Endothelial cell of umbilical vein (primary cell): Measurements from ENCODE around the gene NINJ2. TPM values are rescaled to one million over a fixed set of nuclear protein-coding genes. Genes with fewer than 3 reads are reported as not detected.

Source experiments
- BruUV-seq: library from RNA; stranded (reverse); fragments of 400-500 nt; replicated peaks from 2 replicates; lab custom pipeline; 2021; lab: Mats Ljungman, UMichigan
- CTCF ChIA-PET: fragments of 300-600, 350-600 bp; sonication (Branson Sonifier 250); formaldehyde crosslinking; loops from one replicate; lab custom pipeline; 2021; ENCODE audit warnings: antibody characterized with exemption, inconsistent platforms; lab: Charles Lee
- POLR2A ChIA-PET: fragments of 300-600, 350-600 bp; sonication (Branson Sonifier 250); formaldehyde crosslinking; loops from one replicate; lab custom pipeline; 2021; ENCODE audit warnings: antibody characterized with exemption, inconsistent platforms; lab: Charles Lee
- DNase-seq: peaks from one replicate; pipeline ENCODE4 v3.0.0-alpha.2; 2011; ENCODE audit warnings: low read depth, low spot score
- FAIRE-seq: peaks from 2 replicates; lab custom pipeline; 2011; peaks lifted over from hg19 to GRCh38; lab: Jason Lieb, UNC
- H2AFZ ChIP-seq: 2 replicates; pipeline ENCODE4 v1.6.0; 2012; ENCODE audit warnings: low read depth, low read length, control low read depth, inconsistent platforms
- H3K27ac ChIP-seq: 2 replicates; pipeline ENCODE4 v1.5.1; 2011; ENCODE audit warnings: low read depth, mild to moderate bottlenecking, control low read depth, low read length, moderate library complexity; ENCODE audit not compliant: insufficient read depth
- H3K27me3 ChIP-seq, 2 experiments: 2 replicates each; pipeline versions ENCODE4 v1.6.0 to v1.6.1; 2011; ENCODE audit warnings: low read length in 2 of 2, mixed read lengths in 1 of 2; ENCODE audit not compliant: control insufficient read depth in 2 of 2, insufficient read depth in 2 of 2
- H3K36me3 ChIP-seq, 2 experiments: 2 replicates in 1 of 2; 3 replicates in 1 of 2; pipeline ENCODE4 v1.5.1; 2011; ENCODE audit warnings: low read length in 2 of 2, mild to moderate bottlenecking in 1 of 2, moderate library complexity in 1 of 2; ENCODE audit not compliant: control insufficient read depth in 2 of 2, insufficient read depth in 2 of 2; ENCODE audit errors: extremely low read depth in 1 of 2
- H3K4me1 ChIP-seq: 3 replicates; pipeline ENCODE4 v1.5.1; 2011; ENCODE audit warnings: mild to moderate bottlenecking, low read length; ENCODE audit not compliant: control insufficient read depth, insufficient read depth; ENCODE audit errors: extremely low read depth
- H3K4me2 ChIP-seq: 2 replicates; pipeline ENCODE4 v1.6.1; 2011; ENCODE audit warnings: low read length, control low read depth, mixed read lengths; ENCODE audit not compliant: insufficient read depth
- H3K4me3 ChIP-seq, 3 experiments: fragments of 200-600 bp in 1 of 3; sonication (generic), shearing (Covaris generic) in 1 of 3; replicated peaks in 1 of 3; 2 replicates each; pipeline ENCODE4 v1.5.1; 2011 to 2016; ENCODE audit warnings: control low read depth in 3 of 3, low read length in 3 of 3, mild to moderate bottlenecking in 2 of 3, inconsistent platforms in 1 of 3, low read depth in 1 of 3, moderate library complexity in 1 of 3; ENCODE audit not compliant: insufficient read depth in 1 of 3
- H3K79me2 ChIP-seq: 2 replicates; pipeline ENCODE4 v1.6.0; 2012; ENCODE audit warnings: low read length, inconsistent platforms; ENCODE audit not compliant: control insufficient read depth, insufficient read depth
- H3K9ac ChIP-seq: replicated peaks from 2 replicates; pipeline ENCODE3; 2011; ENCODE audit warnings: low read length, control low read depth; ENCODE audit not compliant: insufficient read depth; ENCODE audit errors: extremely low read depth
- H3K9me1 ChIP-seq: replicated peaks from 3 replicates; pipeline ENCODE4 v1.6.0; 2011; ENCODE audit warnings: mild to moderate bottlenecking, low read length; ENCODE audit not compliant: control insufficient read depth, insufficient read depth; ENCODE audit errors: extremely low read depth
- H3K9me3 ChIP-seq: replicated peaks from 2 replicates; pipeline ENCODE4 v1.5.1; 2012; ENCODE audit warnings: low read length, inconsistent platforms; ENCODE audit not compliant: control insufficient read depth, insufficient read depth
- H4K20me1 ChIP-seq: replicated peaks from 2 replicates; pipeline ENCODE3; 2011; ENCODE audit warnings: mild to moderate bottlenecking, low read length; ENCODE audit not compliant: control insufficient read depth, insufficient read depth; ENCODE audit errors: extremely low read depth
- CTCF ChIP-seq, 2 donors: IDR thresholded peaks; 1 replicate in 1 of 2; 2 replicates in 1 of 2; pipeline ENCODE4 v1.5.1; 2011; ENCODE audit warnings: low read length in 2 of 2, mild to moderate bottlenecking in 2 of 2, moderate library complexity in 2 of 2, control low read depth in 1 of 2, inconsistent platforms in 1 of 2, low read depth in 1 of 2; ENCODE audit not compliant: insufficient read depth in 1 of 2; ENCODE audit errors: extremely low read depth in 1 of 2
- GATA2 ChIP-seq: IDR thresholded peaks from 2 replicates; pipeline ENCODE4 v1.7.0; 2011; ENCODE audit warnings: low read depth, mild to moderate bottlenecking, moderate library complexity, mixed read lengths, low read length; ENCODE audit not compliant: insufficient read length, insufficient read depth
- JUN ChIP-seq: IDR thresholded peaks from 2 replicates; pipeline ENCODE4 v1.6.1; 2011; ENCODE audit warnings: borderline replicate concordance, low read depth; ENCODE audit not compliant: insufficient read length, insufficient read depth
- MAX ChIP-seq: IDR thresholded peaks from 2 replicates; pipeline ENCODE4 v1.6.1; 2011; ENCODE audit not compliant: insufficient read depth, insufficient read length
- MYC ChIP-seq: IDR thresholded peaks from one replicate; pipeline ENCODE4 v1.6.1; 2011; ENCODE audit warnings: mild to moderate bottlenecking, low read depth, low read length
- POLR2AphosphoS5 ChIP-seq: IDR thresholded peaks from 2 replicates; pipeline ENCODE4 v1.6.1; 2012; ENCODE audit warnings: low read depth, mild to moderate bottlenecking, control low read depth, low read length, moderate library complexity; ENCODE audit not compliant: insufficient read depth
- dilution Hi-C: fragments of 300-500 bp; cut with MboI; formaldehyde crosslinking; loops from one replicate; pipeline ENCODE4 v1.15.0; 2019; ENCODE audit warnings: low sequenced_read_pairs; ENCODE audit not compliant: extremely low pct_ligation_motif_present
- intact Hi-C: fragments of 100-400 bp; cut with micrococcal nuclease; formaldehyde crosslinking; loops from one replicate; pipeline ENCODE4 v1.10.0; 2022
- polyA plus RNA-seq, 4 experiments: library from polyadenylated mRNA; depleted of rRNA in 3 of 4; stranded (reverse) in 3 of 4; unstranded in 1 of 4; fragments of >200 nt; gene quantifications; 2 replicates each; pipeline versions ENCODE4 v1.2.1 to v1.2.3, GENCODE V29; 2011 to 2012; ENCODE audit warnings: missing spikeins in 1 of 4
- total RNA-seq: library from RNA; stranded (reverse); gene quantifications from 2 replicates; pipeline ENCODE4 v1.2.3, GENCODE V29; 2021

The NINJ2 gene
- total and polyA plus RNA-seq, 2 donors (not counting 3 experiments of a cell fraction or from before 2014, with no cell fraction given) = 0.75 to 4.4 TPM

- Histone ChIP-seq H3K4me3 (no peak overlapping the region), H4K20me1 (no peaks in the 10 kb centered on the region), H3K4me1 (peaks cover 4% of the 10 kb centered on the region), H3K36me3 (no peaks in the 10 kb centered on the region), H3K79me2 (no peaks in the 10 kb centered on the region), H3K27me3 (peaks cover 26 to 37% of the 10 kb centered on the region in 2 experiments), H3K4me2 (no peak overlapping the region), H3K9ac (no peak overlapping the region), H3K9me1 (no peaks in the 10 kb centered on the region), H2AFZ (no peak overlapping the region), H3K9me3 (no peaks in the 10 kb centered on the region), H3K27ac (no peak overlapping the region)
- no TSS peak for BruUV-seq
- FAIRE-seq = no peak
- TF ChIP-seq CTCF (IDR thresholded peaks at IDR 0.05; ENCODE audit: extremely low read depth in 1 of 2, insufficient read depth in 1 of 2, low read depth in 1 of 2, low read length in 2 of 2) (no peak), JUN (no peak), MAX (no peak), GATA2 (no peak), MYC (no peak), POLR2AphosphoS5 (no peak)
- ChIA-PET CTCF (interaction anchor here (1.1 to 2.7 kb wide), 7 partner anchors 10 to 77 kb away, joined by 3 to 8 read pairs (median 4); no protein-coding TSS in a partner anchor), POLR2A (no interaction called here)
- dilution Hi-C loops (no loop called here), intact Hi-C loops (no loop called here)
- no peak for DNase-seq
Observed at GRCh38 chr12:520119-520518, 143.1 kb downstream of the NINJ2 start.
